ENCODE data around the gene GCKR.

Gene GCKR

DNA sequence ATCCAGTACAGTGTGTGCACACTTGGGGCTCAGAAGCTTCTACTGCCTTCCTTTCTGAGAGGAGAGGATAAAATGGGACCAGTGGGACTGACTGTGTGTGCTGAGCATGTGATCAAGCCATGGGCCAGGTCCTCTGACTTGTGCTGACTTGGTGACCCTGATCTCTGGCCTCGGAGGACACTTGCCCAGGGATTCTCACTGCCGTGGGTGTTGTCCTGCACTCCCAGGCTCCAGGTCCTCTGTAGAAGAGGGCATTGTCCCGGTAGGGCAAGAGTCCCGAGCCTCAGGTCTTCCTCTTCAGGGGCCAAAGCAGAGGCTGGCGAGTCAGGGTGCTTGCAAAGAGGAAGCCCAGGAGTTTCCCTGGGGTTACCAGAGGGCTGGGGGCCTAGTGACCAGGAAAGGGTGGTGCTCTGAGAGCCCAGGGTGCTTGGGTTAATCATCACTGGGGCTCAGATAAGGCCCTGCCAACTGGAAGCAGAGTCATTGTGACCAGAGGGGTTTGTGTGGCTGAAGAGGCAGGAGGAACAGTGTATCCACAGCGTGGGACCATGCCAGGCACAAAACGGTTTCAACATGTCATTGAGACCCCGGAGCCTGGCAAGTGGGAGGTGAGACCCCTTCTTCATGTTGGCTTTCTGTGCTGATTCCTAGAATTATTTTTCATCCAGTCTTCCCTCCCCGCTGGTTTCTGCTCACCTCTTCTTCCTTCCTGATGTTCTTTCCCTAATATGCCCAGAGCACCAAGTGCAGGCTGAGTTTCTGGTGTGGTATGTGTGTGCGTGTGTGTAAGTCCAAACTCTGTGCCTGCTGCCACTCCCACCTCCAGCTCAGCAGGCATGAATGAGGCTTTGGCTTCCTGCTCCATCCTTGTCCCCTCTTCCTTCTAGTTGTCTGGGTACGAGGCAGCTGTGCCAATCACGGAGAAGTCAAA is at the start of gene GCKR:
Gene GCKR (plus strand): TSS at position 483 of the 931 bp plus-strand sequence. CDS start 66 bp downstream, at position 549.
- no peak for DNase-seq

- DNase-seq = no peak
Measured at GRCh38 chr2:27448381-27448780, 48.3 kb upstream of the GCKR start.

- no peak for DNase-seq
Measured at GRCh38 chr2:27451095-27451494, 45.5 kb upstream of the GCKR start.

DNA sequence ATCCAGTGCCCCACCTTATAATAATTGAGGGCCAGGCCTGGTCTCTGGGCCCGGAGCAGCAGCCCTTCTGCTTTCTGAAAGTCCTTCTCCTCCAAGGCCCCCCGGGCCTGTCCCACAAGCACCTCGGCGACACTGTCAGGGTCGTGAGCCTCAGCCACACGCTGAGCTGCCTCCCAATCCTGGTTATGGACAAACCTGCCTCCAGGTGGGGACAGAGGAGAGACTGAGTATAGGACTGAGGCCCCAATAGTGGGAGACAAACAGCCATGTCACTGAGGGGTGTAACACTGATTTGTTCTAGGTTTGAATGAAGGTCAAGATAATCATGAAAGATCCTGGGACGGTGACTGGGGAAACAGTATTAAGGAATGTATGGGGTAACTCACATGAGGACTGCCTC is 42.7 kb upstream of the GCKR start:
- no peak for DNase-seq

DNA sequence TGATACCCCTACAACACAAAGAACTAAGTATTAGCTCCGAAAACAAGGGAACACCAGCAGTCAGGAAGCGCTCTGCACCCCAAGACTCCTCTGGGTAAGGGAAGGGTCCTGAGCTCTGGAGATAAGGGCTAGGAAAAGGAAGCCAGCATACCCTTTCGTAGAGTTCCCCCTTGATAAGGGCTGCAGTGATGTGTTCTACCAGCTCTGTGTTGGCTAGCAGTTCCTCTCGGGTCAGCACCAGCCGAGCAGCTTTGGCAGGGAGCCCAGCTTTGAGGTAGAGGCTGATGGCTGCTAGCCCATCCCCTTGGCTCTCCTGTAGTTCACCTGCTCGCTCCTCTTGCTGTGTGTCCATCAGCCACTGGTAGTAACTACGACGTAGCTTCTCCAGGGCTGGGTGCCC is 35.5 kb upstream of the GCKR start:
- no peak for DNase-seq

- no peak for DNase-seq
Measured at GRCh38 chr2:27464443-27464842, 32.2 kb upstream of the GCKR start.

DNA sequence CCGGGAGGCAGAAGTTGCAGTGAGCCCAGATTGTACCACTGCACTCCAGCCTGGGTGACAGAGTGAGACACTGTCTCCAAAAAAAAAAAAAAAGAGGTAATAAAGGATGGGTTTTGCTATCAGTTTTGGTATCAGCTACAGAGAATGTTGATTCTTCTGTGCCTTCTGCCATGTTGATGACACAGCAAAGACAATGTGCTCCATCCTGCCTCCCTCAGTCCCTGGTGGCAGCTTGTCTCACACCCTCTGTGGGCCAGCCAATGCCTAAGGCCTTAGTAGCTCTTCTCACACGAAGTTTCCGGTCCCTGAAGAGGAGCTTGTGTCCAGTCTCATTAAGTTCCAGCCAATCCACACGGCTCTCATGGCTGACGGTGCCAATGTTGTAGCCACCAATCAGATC is 24.7 kb upstream of the GCKR start:
- DNase-seq = no peak

- DNase-seq = no peak
Measured at GRCh38 chr2:27485496-27485895, 11.1 kb upstream of the GCKR start.

DNA sequence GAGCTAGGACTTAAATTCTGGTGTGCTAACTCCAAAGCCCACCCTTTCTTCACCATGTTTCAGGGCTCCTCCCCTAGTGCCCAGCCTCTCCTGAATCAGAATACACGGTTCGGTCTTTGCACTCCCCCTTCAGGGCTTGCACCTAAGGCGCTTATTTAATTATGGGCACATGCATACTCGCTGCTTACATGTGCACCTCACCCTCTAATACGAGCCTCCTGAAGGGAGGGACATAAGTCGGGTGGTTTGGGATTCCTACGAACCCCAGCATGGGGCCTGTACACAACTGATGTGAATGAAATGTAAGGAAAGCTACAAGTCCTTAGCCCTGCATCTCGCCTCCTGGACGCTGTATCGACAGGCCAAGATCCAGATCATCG is 7.5 kb upstream of the GCKR start:
- DNase-seq = no peak

DNA sequence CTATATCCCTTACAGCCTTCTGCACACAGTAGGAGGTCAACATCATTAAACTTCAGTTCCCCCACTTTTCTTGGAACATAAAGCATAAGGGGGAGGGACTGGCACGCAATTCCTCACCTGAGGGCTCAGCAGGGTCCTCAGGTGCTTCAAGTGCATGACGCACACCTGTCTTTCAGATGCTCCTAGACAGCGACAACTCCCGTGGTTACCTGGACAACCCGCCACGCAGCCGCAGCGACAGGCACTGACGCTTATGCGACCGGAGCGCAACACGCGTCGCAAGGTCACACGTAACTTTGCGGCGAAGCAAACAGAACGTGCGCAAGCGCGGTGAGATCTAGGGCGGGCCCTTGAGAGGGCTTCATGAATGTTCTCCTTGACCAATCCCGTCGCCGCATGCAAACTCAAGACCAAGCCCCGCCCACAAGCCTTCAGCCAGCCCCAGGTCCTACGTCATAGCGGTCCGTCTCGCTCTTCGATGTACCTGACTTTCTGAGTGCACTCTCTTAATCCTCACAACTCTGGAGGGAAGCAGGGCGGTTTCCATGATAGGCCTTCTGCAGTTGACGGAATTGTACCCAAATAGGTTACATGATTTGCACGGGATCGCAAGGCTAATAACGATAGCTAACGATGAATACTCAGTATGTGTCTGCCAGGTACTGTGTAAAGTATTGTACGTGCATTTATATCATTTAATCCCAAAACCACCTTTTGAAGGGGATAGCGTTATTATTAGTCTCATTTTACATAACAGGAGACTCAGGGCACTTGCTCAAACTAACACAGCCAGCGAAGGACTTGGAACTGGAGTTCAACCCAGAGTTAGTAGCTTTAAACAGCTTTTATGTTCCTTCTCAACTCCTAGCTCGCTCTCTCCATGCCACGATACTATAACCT is 6.9 kb upstream of the GCKR start, which contains the start of gene IFT172:
Gene IFT172 (minus strand): TSS at position 246 of the 900 bp plus-strand sequence. CDS start 90 bp downstream, at position 156.
- DNase-seq = peak; percentile 98

GRCh38 chr2:27492557-27492956 is 4.1 kb upstream of the GCKR start:
- no peak for DNase-seq

DNA sequence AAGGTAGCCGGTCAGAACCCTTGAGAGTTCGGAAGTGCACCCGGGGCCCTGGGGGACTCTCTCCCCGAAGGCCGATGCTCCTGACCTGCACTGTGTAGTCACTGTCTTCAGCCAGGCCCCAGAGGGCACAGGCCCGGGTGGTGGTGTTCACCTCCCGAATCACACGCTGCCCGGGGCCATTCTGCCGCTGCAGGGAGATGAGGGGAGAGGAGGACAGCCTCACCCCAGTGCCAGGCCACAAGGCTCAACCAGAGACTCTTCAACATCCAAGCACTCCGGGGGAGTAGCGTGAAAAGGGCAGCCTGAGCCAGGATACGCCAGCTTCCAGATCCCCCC is 2.7 kb upstream of the GCKR start:
- DNase-seq = no peak

DNA sequence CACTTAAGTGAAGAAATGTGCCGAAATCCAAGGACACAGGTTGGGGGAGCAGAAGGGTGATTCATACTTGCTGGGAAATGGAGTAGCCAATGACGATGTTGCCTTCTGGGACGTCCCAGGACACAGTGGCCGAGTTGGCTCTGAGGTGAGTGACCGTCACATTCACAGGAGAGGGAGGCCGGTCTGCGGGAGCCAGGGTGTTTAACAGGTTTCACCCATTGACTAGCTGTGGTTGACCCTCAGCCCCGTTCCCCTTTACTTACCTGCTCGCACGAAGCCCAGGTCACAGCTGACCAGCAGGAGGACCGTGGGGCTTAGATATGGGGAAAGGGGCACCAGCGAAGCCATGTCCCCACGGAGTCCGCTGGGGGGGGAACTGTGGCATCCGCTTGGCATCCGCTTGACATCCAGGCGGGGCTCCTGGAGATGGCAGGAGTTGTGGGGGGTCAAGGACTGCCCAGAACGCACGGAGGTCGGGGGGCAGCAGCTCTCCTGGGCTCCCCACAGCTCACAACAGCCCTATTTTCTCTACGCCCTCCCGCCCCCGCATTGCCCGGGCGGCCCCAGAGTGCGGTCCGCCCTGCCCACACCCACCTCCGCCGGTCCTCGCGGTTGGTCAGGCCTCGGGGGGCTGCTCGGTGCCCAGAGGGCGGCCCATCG is 2.2 kb upstream of the GCKR start:
- DNase-seq = no peak

DNA sequence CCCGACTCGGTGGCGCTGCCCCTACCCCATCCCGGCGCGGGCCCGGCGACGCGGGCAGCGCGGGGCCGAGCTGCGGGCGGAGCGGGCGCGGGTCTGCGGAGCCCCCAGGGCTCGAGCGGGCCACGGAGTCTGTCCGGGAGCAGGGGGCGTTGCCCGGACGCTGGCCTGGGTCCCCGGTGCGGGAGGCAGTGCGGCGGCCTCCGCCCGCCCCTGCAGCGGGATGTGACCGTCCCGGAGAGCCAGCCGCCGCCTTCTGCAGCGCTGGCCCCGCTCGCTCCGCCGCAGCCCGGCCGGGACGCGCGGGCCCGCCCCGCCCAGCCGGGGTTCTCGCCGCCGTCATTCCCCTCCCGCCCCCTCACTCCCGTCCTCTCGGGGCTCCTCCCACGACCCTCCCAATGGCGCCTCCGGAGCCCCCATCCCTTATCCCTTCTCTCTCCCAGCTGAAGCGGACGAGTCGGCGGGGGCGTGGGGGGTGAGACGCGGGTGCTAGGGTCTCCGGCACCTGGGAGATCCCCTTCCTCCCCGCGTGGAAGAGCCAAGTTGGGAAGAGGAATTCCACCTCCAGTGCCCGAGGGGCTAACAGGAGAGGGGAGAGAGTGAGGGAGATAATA is 1.6 kb upstream of the GCKR start, which contains the start of gene FNDC4:
Gene FNDC4 (minus strand): TSS at position 257 of the 611 bp plus-strand sequence. CDS start 521 bp downstream, outside the sequence.
- no peak for DNase-seq

DNA sequence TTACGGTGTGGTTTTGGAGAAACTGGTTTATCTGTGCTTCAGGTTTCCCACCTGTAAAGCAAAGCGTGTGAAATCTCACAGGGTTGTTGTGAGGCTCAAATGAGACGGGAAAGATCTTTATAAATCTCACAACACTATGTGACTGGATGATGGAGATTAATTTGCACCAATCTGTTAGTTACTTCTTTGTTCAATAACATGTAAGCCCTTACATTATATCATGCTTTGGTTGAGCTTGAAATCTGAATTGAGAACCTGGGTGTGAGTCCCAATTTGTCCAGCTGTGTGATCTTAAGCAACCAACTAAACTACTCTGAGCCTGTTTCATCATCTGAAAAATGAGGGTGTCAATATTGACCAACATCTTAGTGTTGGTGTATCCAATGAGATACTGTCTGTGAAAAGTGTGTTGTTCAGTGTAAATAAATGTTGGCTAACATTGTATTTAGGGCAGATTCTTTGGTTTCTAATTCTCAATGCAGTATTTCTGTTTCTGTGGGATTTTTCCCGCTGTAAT is 741 bp upstream of the GCKR start:
- no peak for DNase-seq

- DNase-seq = no peak
Measured at GRCh38 chr2:27497288-27497627, 619 bp downstream of the GCKR start.

- no peak for DNase-seq
Measured at GRCh38 chr2:27498975-27499374, 2.3 kb downstream of the GCKR start.

DNA sequence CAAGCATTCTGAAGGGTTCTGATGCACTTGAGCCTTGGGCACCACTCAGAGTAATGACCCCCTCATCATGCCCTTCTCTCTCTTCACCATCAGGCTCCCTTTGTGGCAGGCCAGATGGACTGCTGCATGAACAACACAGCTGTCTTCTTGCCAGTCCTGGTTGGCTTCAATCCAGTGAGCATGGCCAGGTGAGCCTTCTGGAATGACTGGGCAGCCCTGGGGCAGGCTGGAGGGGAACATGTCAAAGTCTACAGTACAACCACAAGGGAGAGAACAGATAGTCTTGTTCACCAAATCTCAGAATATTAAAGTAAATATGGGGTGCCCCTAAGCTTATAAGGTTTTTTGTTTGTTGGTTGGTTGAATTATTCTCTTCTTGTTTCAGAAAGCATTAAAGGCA is 4.4 kb downstream of the GCKR start:
- DNase-seq = no peak

DNA sequence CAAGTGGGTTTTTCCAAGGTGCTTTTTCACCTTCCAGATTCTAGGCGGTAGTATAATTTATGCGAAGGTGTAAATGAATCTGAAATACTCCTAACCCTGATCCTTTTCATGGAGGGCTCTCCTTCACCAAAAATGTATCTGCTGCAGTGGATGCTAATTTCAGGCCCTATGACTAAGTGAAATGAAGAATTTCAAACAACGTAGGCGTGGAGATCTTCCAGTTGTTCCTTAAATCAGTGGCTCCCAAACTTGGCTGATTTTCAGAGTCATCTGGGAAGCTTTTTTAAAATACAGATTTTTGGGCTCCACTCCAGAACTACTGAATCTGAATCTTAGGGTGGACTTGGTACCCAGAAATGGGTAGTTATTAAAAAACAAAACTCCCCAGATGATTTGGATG is 5.5 kb downstream of the GCKR start:
- DNase-seq = no peak

GRCh38 chr2:27506587-27506986 is 9.9 kb downstream of the GCKR start:
- DNase-seq = no peak

DNA sequence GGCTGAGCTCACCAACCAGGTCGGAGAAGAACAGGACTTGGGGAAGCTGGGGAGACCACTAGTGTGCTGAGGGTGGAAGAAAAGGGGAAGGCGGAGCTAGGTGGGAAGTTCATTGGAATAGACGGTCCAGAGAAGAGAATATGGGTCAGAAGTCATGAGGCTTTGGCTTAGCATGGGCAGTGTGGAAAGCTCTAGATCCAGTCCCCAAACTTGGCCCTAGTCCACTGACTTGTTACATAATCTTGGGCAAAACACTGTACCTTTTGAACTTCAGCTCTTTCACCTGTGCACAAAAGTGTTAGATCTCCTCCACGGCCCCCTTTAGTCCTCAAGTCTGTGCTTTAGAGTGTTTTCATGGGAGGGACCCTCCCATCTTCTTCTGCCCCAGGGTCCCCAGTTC is 10.7 kb downstream of the GCKR start:
- no peak for DNase-seq

DNA sequence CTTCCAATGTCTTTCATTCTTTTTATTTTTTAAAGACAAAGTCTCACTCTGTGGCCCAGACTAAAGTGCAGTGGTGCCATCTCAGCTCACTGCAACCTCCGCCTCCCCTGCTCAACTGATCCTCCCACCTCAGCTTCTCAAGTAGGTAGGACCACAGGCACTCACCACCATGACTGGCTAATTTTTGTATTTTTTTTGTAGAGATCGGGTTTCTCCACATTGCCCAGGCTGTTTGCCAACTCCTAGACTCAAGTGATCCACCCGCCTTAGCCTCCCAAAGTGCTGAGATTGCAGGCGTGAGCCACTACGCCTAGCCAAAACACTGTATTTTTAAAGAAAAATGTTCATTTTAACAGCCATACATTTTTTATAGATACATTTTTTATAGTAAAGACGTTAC is 12.7 kb downstream of the GCKR start:
- no peak for DNase-seq
